K562 (cell line): ENCODE data around the gene PLAC8L1. TPM values are rescaled to one million over a fixed set of nuclear protein-coding genes. Genes with fewer than 3 reads are reported as not detected.

Source experiments
- ATAC-seq: fragments of 200-7000 bp; cut with Tn5 transposase; 3 replicates; pipeline ENCODE4 v1.9.1; 2020; ENCODE audit warnings: moderate library complexity
- BruUV-seq: library from RNA; stranded (reverse); fragments of 400-500 nt; replicated peaks from 2 replicates; lab custom pipeline; 2021; lab: Mats Ljungman, UMichigan
- CTCF ChIA-PET: fragments of 300-600 bp; formaldehyde crosslinking; extraction: SDS; loops from one replicate; lab custom pipeline; 2021; ENCODE audit warnings: low intra/inter-chr PET ratio; lab: Yijun Ruan, JAX
- POLR2A ChIA-PET: fragments of 300-600, 350-650 bp; sonication (Branson Sonifier 250); formaldehyde crosslinking; extraction: SDS; loops from one replicate; lab custom pipeline; 2021; ENCODE audit warnings: antibody characterized with exemption, inconsistent platforms; lab: Yijun Ruan, JAX
- DNase-seq, 4 experiments: peaks; one replicate each; pipeline versions ENCODE4 v3.0.0 to v3.0.0-alpha.2; 2011 to 2018; ENCODE audit warnings: low spot score in 3 of 4, mixed read lengths in 3 of 4; ENCODE audit errors: extremely low read depth in 1 of 4
- FAIRE-seq: peaks from 2 replicates; lab custom pipeline; 2011; peaks lifted over from hg19 to GRCh38; lab: Jason Lieb, UNC
- H2AFZ ChIP-seq: 2 replicates; pipeline ENCODE4 v1.6.0; 2011; ENCODE audit warnings: low read depth, low read length, control low read depth, inconsistent platforms
- H3K27ac ChIP-seq: fragments of 200-600 bp; 3 replicates; pipeline ENCODE4 v1.8.0; 2011; ENCODE audit warnings: low read depth, mild to moderate bottlenecking, control low read depth, inconsistent platforms, low read length, moderate library complexity, mixed read lengths; ENCODE audit errors: extremely low read depth
- H3K27me3 ChIP-seq, 2 experiments: fragments of 300-600 bp in 1 of 2; 2 replicates in 1 of 2; 3 replicates in 1 of 2; pipeline versions ENCODE4 v1.6.0 to v1.8.0; 2011; ENCODE audit warnings: inconsistent platforms in 2 of 2, low read length in 2 of 2, mild to moderate bottlenecking in 1 of 2, mixed read lengths in 1 of 2, moderate library complexity in 1 of 2; ENCODE audit not compliant: control insufficient read depth in 2 of 2, insufficient read depth in 2 of 2
- H3K36me3 ChIP-seq: fragments of 300-600 bp; 3 replicates; pipeline ENCODE4 v1.8.0; 2011; ENCODE audit warnings: mild to moderate bottlenecking, low read length, inconsistent platforms; ENCODE audit not compliant: control insufficient read depth, insufficient read depth
- H3K4me1 ChIP-seq, 2 experiments: fragments of 200-600 bp in 1 of 2; replicated peaks in 1 of 2; 2 replicates in 1 of 2; 3 replicates in 1 of 2; pipeline versions ENCODE4 v1.5.1 to v1.8.0; 2011; ENCODE audit warnings: inconsistent platforms in 2 of 2, low read length in 2 of 2, mild to moderate bottlenecking in 1 of 2, mixed read lengths in 1 of 2, moderate library complexity in 1 of 2; ENCODE audit not compliant: control insufficient read depth in 2 of 2, insufficient read depth in 2 of 2
- H3K4me2 ChIP-seq: 2 replicates; pipeline ENCODE4 v1.6.1; 2011; ENCODE audit warnings: low read length, control low read depth, inconsistent platforms, mixed read lengths; ENCODE audit not compliant: insufficient read depth
- H3K4me3 ChIP-seq: fragments of 200-600 bp; sonication (generic), shearing (Covaris generic); 2 replicates; pipeline ENCODE4 v1.5.1; 2016; ENCODE audit warnings: control low read depth, inconsistent platforms
- H3K79me2 ChIP-seq: fragments of 200-600 bp; 3 replicates; pipeline ENCODE4 v1.8.0; 2011; ENCODE audit warnings: low read length, inconsistent platforms; ENCODE audit not compliant: control insufficient read depth, insufficient read depth
- H3K9ac ChIP-seq, 2 experiments: 2 replicates each; pipeline versions ENCODE4 v1.6.0 to v1.6.1; 2011; ENCODE audit warnings: low read depth in 2 of 2, low read length in 2 of 2, control low read depth in 1 of 2, inconsistent platforms in 1 of 2, mild to moderate bottlenecking in 1 of 2, mixed read lengths in 1 of 2; ENCODE audit not compliant: insufficient read depth in 1 of 2
- H3K9me1 ChIP-seq: one replicate; pipeline ENCODE4 v1.6.0; 2011; ENCODE audit warnings: inconsistent platforms, mild to moderate bottlenecking, low read length, moderate library complexity; ENCODE audit not compliant: control insufficient read depth, insufficient read depth
- H3K9me3 ChIP-seq: replicated peaks from 2 replicates; pipeline ENCODE4 v1.5.1; 2011; ENCODE audit warnings: low read depth, low read length, inconsistent platforms; ENCODE audit not compliant: control insufficient read depth, insufficient read depth
- H4K20me1 ChIP-seq: replicated peaks from 2 replicates; pipeline ENCODE4 v1.6.1; 2011; ENCODE audit warnings: low read length, inconsistent platforms, mixed read lengths; ENCODE audit not compliant: control insufficient read depth, insufficient read depth
- ADNP ChIP-seq: fragments of 200-800 bp; sonication (Bioruptor generic); IDR thresholded peaks from 2 replicates; pipeline ENCODE4 v1.6.1; 2016; ENCODE audit warnings: missing genetic modification characterization, missing compliant biosample characterization
- ATF6 ChIP-seq: sonication (generic); formaldehyde crosslinking; IDR thresholded peaks from 2 replicates; pipeline ENCODE4 v1.4.0; 2020; ENCODE audit warnings: mild to moderate bottlenecking, missing genetic modification reagents
- CEBPG ChIP-seq, 3 experiments: fragments of 200-800 bp in 1 of 3; sonication (Bioruptor generic) in 1 of 3; sonication (generic) in 1 of 3; formaldehyde crosslinking in 1 of 3; IDR thresholded peaks in 2 of 3; conservative IDR thresholded peaks in 1 of 3; 2 replicates each; pipeline versions ENCODE4 v1.6.1 to v1.8.0; 2016 to 2022; ENCODE audit warnings: missing compliant biosample characterization in 2 of 3, missing genetic modification characterization in 2 of 3, mild to moderate bottlenecking in 1 of 3, missing genetic modification reagents in 1 of 3
- ETV5 ChIP-seq: sonication (generic); formaldehyde crosslinking; IDR thresholded peaks from 2 replicates; pipeline ENCODE4 v1.4.0; 2020; ENCODE audit warnings: low read depth, mild to moderate bottlenecking, missing genetic modification reagents
- MCM2 ChIP-seq: fragments of 450-650 bp; IDR thresholded peaks from 2 replicates; pipeline ENCODE4 v1.6.1; 2017; ENCODE audit warnings: low read depth, mild to moderate bottlenecking
- NR1H2 ChIP-seq: sonication (generic); formaldehyde crosslinking; IDR thresholded peaks from 2 replicates; pipeline ENCODE4 v1.4.0; 2020; ENCODE audit warnings: mild to moderate bottlenecking, missing genetic modification reagents
- TCF3 ChIP-seq: sonication (generic); formaldehyde crosslinking; IDR thresholded peaks from 2 replicates; pipeline ENCODE4 v1.4.0; 2020; ENCODE audit warnings: mild to moderate bottlenecking, missing genetic modification reagents
- TCFL5 ChIP-seq: fragments of 250-450 bp; sonication (Bioruptor Pico); conservative IDR thresholded peaks from 2 replicates; pipeline ENCODE4 v1.6.1; 2021; ENCODE audit warnings: mild to moderate bottlenecking, moderate library complexity, matching md5 sums
- ZNF165 ChIP-seq: fragments of 250-450 bp; sonication (Bioruptor Pico); IDR thresholded peaks from 2 replicates; pipeline ENCODE4 v1.4.0; 2020; ENCODE audit warnings: borderline replicate concordance
- ZNF431 ChIP-seq: sonication (generic); formaldehyde crosslinking; IDR thresholded peaks from 2 replicates; pipeline ENCODE4 v1.8.0; 2022; ENCODE audit warnings: mild to moderate bottlenecking, missing genetic modification reagents
- WGBS: fragments of 100-300 bp; shearing (Covaris generic); methylation state at CpG from one replicate; pipeline ENCODE4 v1.1.6; 2016; ENCODE audit warnings: low coverage, mixed read lengths; ENCODE audit not compliant: insufficient coverage; ENCODE audit errors: missing lambda C conversion rate; 5-methylcytosine and 5-hydroxymethylcytosine counted together
- in situ Hi-C: fragments of 300-500 bp; cut with MboI; formaldehyde crosslinking; loops from 4 replicates; pipeline ENCODE4 v1.15.0; 2018; ENCODE audit warnings: inconsistent platforms, mixed read lengths
- intact Hi-C: fragments of 100-400 bp; cut with micrococcal nuclease; formaldehyde crosslinking; loops from 2 replicates; pipeline ENCODE4 v1.14.2; 2022
- polyA plus RNA-seq, 8 experiments: library from polyadenylated mRNA; depleted of rRNA in 4 of 8; stranded (reverse) in 5 of 8; unstranded in 3 of 8; fragments of >200 nt; fragmentation: Nextera tagmentation in 2 of 8; fragmentation: Illumina TruSeq in 1 of 8; extraction: Ambion mirVana in 2 of 8; extraction: Trizol in 1 of 8; gene quantifications; 2 replicates each; pipeline versions ENCODE4 v1.2.1 to v1.2.3, GENCODE V29; 2011 to 2014; ENCODE audit warnings: inconsistent platforms in 1 of 8, missing spikeins in 1 of 8
- total RNA-seq, 7 experiments: library from RNA; depleted of rRNA in 6 of 7; stranded (reverse); fragments of >200 nt in 6 of 7; fragmentation: Illumina TruSeq in 2 of 7; extraction: Trizol in 2 of 7; gene quantifications; 2 replicates each; pipeline versions ENCODE4 v1.2.1 to v1.2.3, GENCODE V29; 2011 to 2021; ENCODE audit warnings: low replicate concordance in 1 of 7

Gene PLAC8L1
- total and polyA plus RNA-seq, 9 of the 15 experiments (the other 6 are each of a cell fraction or from before 2014, with no cell fraction given) = 0.10 to 0.43 (median 0.26) TPM; not detected in 3

DNA sequence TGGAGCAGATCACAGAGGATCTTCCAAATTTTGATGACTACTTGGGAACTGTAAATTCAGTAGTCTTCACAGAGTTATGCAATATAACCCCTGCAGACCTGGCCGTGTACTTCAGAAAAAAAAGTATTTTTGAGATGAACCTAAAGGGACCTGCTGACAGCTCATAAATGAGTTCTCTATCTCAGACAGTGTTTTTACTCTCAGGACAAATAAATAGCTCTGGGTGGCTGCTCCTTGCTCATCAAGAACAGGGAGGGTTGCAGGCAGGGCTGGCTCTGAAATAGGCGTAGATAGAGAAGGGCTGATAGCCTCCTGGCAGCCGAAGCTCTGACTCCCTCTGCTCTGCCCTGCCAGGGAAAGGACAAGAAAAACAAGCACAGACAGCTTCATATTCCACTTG is 64.8 kb downstream of the PLAC8L1 start:
- no peak for DNase-seq
- Histone ChIP-seq H3K9me1 (no peaks in the 10 kb centered on the region), H3K4me2 (peak overlapping the region; percentile 5; the same call in 1 of the 2 replicates), H3K27ac (peak overlapping the region; percentile 2; the same call in 1 of the 3 replicates), H3K9ac (no peak overlapping the region), H3K4me1 (peaks cover 6 to 33% of the 10 kb centered on the region in 2 experiments; a peak in 3 of 5 replicates), H4K20me1 (no peaks in the 10 kb centered on the region), H2AFZ (peak overlapping the region; percentile 87), H3K9me3 (no peaks in the 10 kb centered on the region; the same call in 1 of the 2 replicates), H3K27me3 (no peaks in the 10 kb centered on the region), H3K79me2 (no peaks in the 10 kb centered on the region), H3K36me3 (no peaks in the 10 kb centered on the region), H3K4me3 (no peak overlapping the region)
- in situ Hi-C loops = no loop called here
- 26% methylated on average over 3 of the region's 3 CpGs for WGBS
- 0 out of 2 replicates have a peak, but pooled peaks have one; percentile 82 for TF ChIP-seq ATF6 (CRISPR knock-in tag)
- TF ChIP-seq NR1H2 (CRISPR knock-in tag) = 0 out of 2 replicates have a peak, but pooled peaks have one; percentile 66
- TF ChIP-seq ZNF431 (CRISPR knock-in tag) = 0 out of 2 replicates have a peak, but pooled peaks have one; percentile 12
- no peak for TF ChIP-seq CEBPG (CRISPR knock-in tag; IDR thresholded peaks at IDR 0.05)
- TF ChIP-seq CEBPG (tag; conservative IDR thresholded peaks at IDR 0.05 in 1 of 2, IDR thresholded peaks at IDR 0.05 in 1 of 2) = peak in 1 of 2 experiments; percentile 25; a peak in 1 of 4 replicates
- no peak for TF ChIP-seq ZNF165 (CRISPR knock-in tag)
- no peak for TF ChIP-seq MCM2
- no peak for TF ChIP-seq TCFL5 (CRISPR knock-in tag)
- TF ChIP-seq ADNP (tag) = no peak
- 0 out of 2 replicates have a peak, but pooled peaks have one; percentile 34 for TF ChIP-seq ETV5 (CRISPR knock-in tag)
- TF ChIP-seq TCF3 (CRISPR knock-in tag) = 0 out of 2 replicates have a peak, but pooled peaks have one; percentile 7
- intact Hi-C loops = no loop called here
- POLR2A ChIA-PET = no interaction called here
- no TSS peak for BruUV-seq
- FAIRE-seq = no peak
- peak; percentile 8; the same call in 1 of the 3 replicates for ATAC-seq
- CTCF ChIA-PET = no interaction called here
